GM15510 (cell line): ENCODE results near the gene XPOT.

Source experiments
- POLR2A ChIP-seq: IDR thresholded peaks from 3 replicates; pipeline ENCODE4 v1.6.1; 2011; ENCODE audit warnings: borderline replicate concordance; ENCODE audit not compliant: insufficient read length; ENCODE audit errors: extremely low read depth

XPOT gene

GRCh38 chr12:64407342-64408223 is 3.4 kb downstream of the XPOT start:
- TF ChIP-seq POLR2A: no peak

GRCh38 chr12:64411427-64411826 is 7.2 kb downstream of the XPOT start:
- TF ChIP-seq POLR2A: no peak

GRCh38 chr12:64412459-64412858 is 8.3 kb downstream of the XPOT start:
- TF ChIP-seq POLR2A: no peak

GRCh38 chr12:64413884-64414283 is 9.7 kb downstream of the XPOT start:
- TF ChIP-seq POLR2A: no peak

GRCh38 chr12:64418209-64418608 is 14.0 kb downstream of the XPOT start:
- no peak for TF ChIP-seq POLR2A

GRCh38 chr12:64419696-64420095 is 15.5 kb downstream of the XPOT start:
- TF ChIP-seq POLR2A: no peak

- no peak for TF ChIP-seq POLR2A
These were observed 23.8 kb downstream of the XPOT start for GRCh38 chr12:64427988-64428387.

- TF ChIP-seq POLR2A: no peak
These were observed 24.8 kb downstream of the XPOT start for GRCh38 chr12:64428956-64429355.

- TF ChIP-seq POLR2A: no peak
These were observed 26.7 kb downstream of the XPOT start for GRCh38 chr12:64430886-64431285.

- no peak for TF ChIP-seq POLR2A
These were observed 27.6 kb downstream of the XPOT start for GRCh38 chr12:64431791-64432190.

- no peak for TF ChIP-seq POLR2A
These were observed 29.7 kb downstream of the XPOT start for GRCh38 chr12:64433915-64434314.

GRCh38 chr12:64440100-64440499 is 35.9 kb downstream of the XPOT start:
- TF ChIP-seq POLR2A: no peak

- TF ChIP-seq POLR2A: no peak
These were observed 41.3 kb downstream of the XPOT start for GRCh38 chr12:64445490-64445889.

- TF ChIP-seq POLR2A: no peak
These were observed 42.1 kb downstream of the XPOT start for GRCh38 chr12:64446295-64446694.

GRCh38 chr12:64450057-64450640 is 46.0 kb downstream of the XPOT start:
- no peak for TF ChIP-seq POLR2A
